HepG2 (cell line): Measurements from ENCODE around the gene MFN2. TPM values are rescaled to one million over a fixed set of nuclear protein-coding genes. Genes with fewer than 3 reads are reported as not detected.

Experiments used
- BATF2 ChIP-seq: sonication (generic); formaldehyde crosslinking; IDR thresholded peaks from 2 replicates; pipeline ENCODE4 v1.8.0; 2022; ENCODE audit warnings: mild to moderate bottlenecking, missing genetic modification reagents, moderate library complexity
- CERS6 ChIP-seq: sonication (generic); formaldehyde crosslinking; IDR thresholded peaks from 2 replicates; pipeline ENCODE4 v1.5.0; 2020; ENCODE audit warnings: missing genetic modification reagents
- CREB3 ChIP-seq: sonication (generic); formaldehyde crosslinking; IDR thresholded peaks from 2 replicates; pipeline ENCODE4 v1.5.0; 2020; ENCODE audit warnings: missing genetic modification reagents
- ERF ChIP-seq: IDR thresholded peaks from 2 replicates; pipeline ENCODE4 v1.6.1; 2018; ENCODE audit warnings: missing biosample characterization, missing genetic modification reagents
- GABPA ChIP-seq, 2 experiments: IDR thresholded peaks; 2 replicates each; pipeline ENCODE4 v1.6.1; 2011 to 2016; ENCODE audit warnings: low read depth in 2 of 2, low read length in 1 of 2, missing biosample characterization in 1 of 2, missing genetic modification characterization in 1 of 2
- HIVEP1 ChIP-seq: sonication (generic); formaldehyde crosslinking; IDR thresholded peaks from 2 replicates; pipeline ENCODE4 v1.4.0; 2020; ENCODE audit warnings: mild to moderate bottlenecking, missing genetic modification reagents
- HNF4G ChIP-seq, 2 experiments: sonication (generic) in 1 of 2; formaldehyde crosslinking in 1 of 2; IDR thresholded peaks; 2 replicates each; pipeline versions ENCODE4 v1.4.0 to v1.6.1; 2011 to 2020; ENCODE audit warnings: borderline replicate concordance in 2 of 2, low read depth in 2 of 2, mild to moderate bottlenecking in 2 of 2, low read length in 1 of 2, missing genetic modification reagents in 1 of 2, moderate library complexity in 1 of 2
- JUN ChIP-seq: sonication (generic); formaldehyde crosslinking; IDR thresholded peaks from 2 replicates; pipeline ENCODE4 v1.4.0; 2020; ENCODE audit warnings: mild to moderate bottlenecking, missing genetic modification reagents
- NR3C1 ChIP-seq: sonication (generic); formaldehyde crosslinking; IDR thresholded peaks from 2 replicates; pipeline ENCODE4 v1.4.0; 2020; ENCODE audit warnings: missing genetic modification reagents
- PCBP1 ChIP-seq: fragments of 200-400 bp; formaldehyde crosslinking; IDR thresholded peaks from 2 replicates; pipeline ENCODE4 v1.6.1; 2017; ENCODE audit warnings: mild to moderate bottlenecking, low read depth, low read length, borderline replicate concordance
- TGIF2 ChIP-seq: IDR thresholded peaks from 2 replicates; pipeline ENCODE4 v1.6.1; 2016; ENCODE audit warnings: control low read depth, missing compliant biosample characterization
- THYN1 ChIP-seq: sonication (generic); formaldehyde crosslinking; IDR thresholded peaks from 2 replicates; pipeline ENCODE4 v1.8.1; 2023; ENCODE audit warnings: low read depth, mild to moderate bottlenecking, moderate library complexity, missing genetic modification reagents, borderline replicate concordance
- XRCC5 ChIP-seq: fragments of 200-400 bp; formaldehyde crosslinking; optimal IDR thresholded peaks from 2 replicates; pipeline ENCODE3; 2017; ENCODE audit warnings: mild to moderate bottlenecking, low read length
- ZMYM3 ChIP-seq: sonication (generic); formaldehyde crosslinking; IDR thresholded peaks from 2 replicates; pipeline ENCODE4 v1.5.1; 2020; ENCODE audit warnings: mild to moderate bottlenecking, missing genetic modification reagents
- ZNF253 ChIP-seq: sonication (generic); formaldehyde crosslinking; IDR thresholded peaks from 2 replicates; pipeline ENCODE4 v1.8.0; 2022; ENCODE audit warnings: mild to moderate bottlenecking, missing genetic modification reagents, borderline replicate concordance
- ZNF281 ChIP-seq: sonication (generic); formaldehyde crosslinking; IDR thresholded peaks from 2 replicates; pipeline ENCODE4 v1.4.0; 2020; ENCODE audit warnings: missing genetic modification reagents, borderline replicate concordance
- ZNF44 ChIP-seq: sonication (generic); formaldehyde crosslinking; IDR thresholded peaks from 2 replicates; pipeline ENCODE4 v1.5.1; 2020; ENCODE audit warnings: mild to moderate bottlenecking, missing genetic modification reagents
- polyA plus RNA-seq, 8 experiments: library from polyadenylated mRNA; depleted of rRNA in 3 of 8; stranded (reverse) in 7 of 8; unstranded in 1 of 8; fragments of >200 nt; fragmentation: Illumina TruSeq in 4 of 8; extraction: Trizol in 4 of 8; gene quantifications; 2 replicates each; pipeline versions ENCODE4 v1.2.1 to v1.2.3, GENCODE V29; 2011 to 2016; ENCODE audit warnings: low read depth in 4 of 8, missing spikeins in 1 of 8, mixed read lengths in 1 of 8; ENCODE audit not compliant: insufficient read depth in 1 of 8
- total RNA-seq, 5 experiments: library from RNA; depleted of rRNA; stranded (reverse); fragments of >200 nt; fragmentation: Illumina TruSeq; extraction: Trizol; gene quantifications; 2 replicates each; pipeline ENCODE4 v1.2.3, GENCODE V29; 2016; ENCODE audit warnings: low read depth in 1 of 5
- TF ChIP-seq, protein P1 (sequence below): sonication (generic); formaldehyde crosslinking; IDR thresholded peaks from 2 replicates; pipeline ENCODE4 v1.4.0; 2020; ENCODE audit warnings: missing genetic modification reagents
- TF ChIP-seq, protein P2 (sequence below): sonication (generic); formaldehyde crosslinking; IDR thresholded peaks from 2 replicates; pipeline ENCODE4 v1.4.0; 2020; ENCODE audit warnings: missing genetic modification reagents, borderline replicate concordance

The MFN2 gene
- total and polyA plus RNA-seq, 2 of the 13 experiments (the other 11 are each of a cell fraction or from before 2014, with no cell fraction given), result 38.7 to 60.9 TPM

- TF ChIP-seq, protein P1, sequence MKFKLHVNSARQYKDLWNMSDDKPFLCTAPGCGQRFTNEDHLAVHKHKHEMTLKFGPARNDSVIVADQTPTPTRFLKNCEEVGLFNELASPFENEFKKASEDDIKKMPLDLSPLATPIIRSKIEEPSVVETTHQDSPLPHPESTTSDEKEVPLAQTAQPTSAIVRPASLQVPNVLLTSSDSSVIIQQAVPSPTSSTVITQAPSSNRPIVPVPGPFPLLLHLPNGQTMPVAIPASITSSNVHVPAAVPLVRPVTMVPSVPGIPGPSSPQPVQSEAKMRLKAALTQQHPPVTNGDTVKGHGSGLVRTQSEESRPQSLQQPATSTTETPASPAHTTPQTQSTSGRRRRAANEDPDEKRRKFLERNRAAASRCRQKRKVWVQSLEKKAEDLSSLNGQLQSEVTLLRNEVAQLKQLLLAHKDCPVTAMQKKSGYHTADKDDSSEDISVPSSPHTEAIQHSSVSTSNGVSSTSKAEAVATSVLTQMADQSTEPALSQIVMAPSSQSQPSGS (CRISPR knock-in tag), result no peak
- TF ChIP-seq ERF (CRISPR knock-in tag), result peak; percentile 52; the same call in 1 of the 2 replicates
- no peak for TF ChIP-seq ZNF253 (CRISPR knock-in tag)
- peak; percentile 100 for TF ChIP-seq ZMYM3 (CRISPR knock-in tag)
- TF ChIP-seq HNF4G (IDR thresholded peaks at IDR 0.05; ENCODE audit: borderline replicate concordance, low read depth, low read length), result peak; percentile 67
- peak; percentile 69; the same call in 1 of the 2 replicates for TF ChIP-seq HNF4G (CRISPR knock-in tag; IDR thresholded peaks at IDR 0.05; ENCODE audit: borderline replicate concordance, low read depth)
- no peak for TF ChIP-seq GABPA (IDR thresholded peaks at IDR 0.05; ENCODE audit: low read depth, low read length)
- TF ChIP-seq GABPA (CRISPR knock-in tag; IDR thresholded peaks at IDR 0.05; ENCODE audit: low read depth), result no peak
- no peak for TF ChIP-seq CERS6 (CRISPR knock-in tag)
- TF ChIP-seq BATF2, result no peak
- no peak for TF ChIP-seq PCBP1
- TF ChIP-seq XRCC5, result no peak
- TF ChIP-seq, protein P2, sequence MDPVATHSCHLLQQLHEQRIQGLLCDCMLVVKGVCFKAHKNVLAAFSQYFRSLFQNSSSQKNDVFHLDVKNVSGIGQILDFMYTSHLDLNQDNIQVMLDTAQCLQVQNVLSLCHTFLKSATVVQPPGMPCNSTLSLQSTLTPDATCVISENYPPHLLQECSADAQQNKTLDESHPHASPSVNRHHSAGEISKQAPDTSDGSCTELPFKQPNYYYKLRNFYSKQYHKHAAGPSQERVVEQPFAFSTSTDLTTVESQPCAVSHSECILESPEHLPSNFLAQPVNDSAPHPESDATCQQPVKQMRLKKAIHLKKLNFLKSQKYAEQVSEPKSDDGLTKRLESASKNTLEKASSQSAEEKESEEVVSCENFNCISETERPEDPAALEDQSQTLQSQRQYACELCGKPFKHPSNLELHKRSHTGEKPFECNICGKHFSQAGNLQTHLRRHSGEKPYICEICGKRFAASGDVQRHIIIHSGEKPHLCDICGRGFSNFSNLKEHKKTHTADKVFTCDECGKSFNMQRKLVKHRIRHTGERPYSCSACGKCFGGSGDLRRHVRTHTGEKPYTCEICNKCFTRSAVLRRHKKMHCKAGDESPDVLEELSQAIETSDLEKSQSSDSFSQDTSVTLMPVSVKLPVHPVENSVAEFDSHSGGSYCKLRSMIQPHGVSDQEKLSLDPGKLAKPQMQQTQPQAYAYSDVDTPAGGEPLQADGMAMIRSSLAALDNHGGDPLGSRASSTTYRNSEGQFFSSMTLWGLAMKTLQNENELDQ (CRISPR knock-in tag), result no peak
- no peak for TF ChIP-seq NR3C1 (CRISPR knock-in tag)
- TF ChIP-seq TGIF2, result no peak
- no peak for TF ChIP-seq ZNF44 (CRISPR knock-in tag)
- no peak for TF ChIP-seq THYN1 (CRISPR knock-in tag)
- no peak for TF ChIP-seq JUN (CRISPR knock-in tag)
- TF ChIP-seq ZNF281 (CRISPR knock-in tag), result no peak
- no peak for TF ChIP-seq HIVEP1
- no peak for TF ChIP-seq CREB3
Observed at GRCh38 chr1:11940260-11940921, 39.9 kb upstream of the MFN2 start (continued).
